HEK293 (cell line): Measurements from ENCODE around the gene TMEM45A.

Experiments used
- CTCF ChIA-PET: fragments of 350-600 bp; formaldehyde crosslinking; extraction: SDS; loops from one replicate; lab custom pipeline; 2021; ENCODE audit warnings: antibody characterized with exemption; lab: Yijun Ruan, JAX
- POLR2A ChIA-PET: fragments of 300-600 bp; formaldehyde crosslinking; extraction: SDS; loops from one replicate; lab custom pipeline; 2020; ENCODE audit warnings: antibody characterized with exemption, inconsistent platforms; lab: Yijun Ruan, JAX
- H3K27ac ChIP-seq: fragments of 200-500 bp; sonication (Bioruptor generic); 2 replicates; pipeline ENCODE4 v1.5.1; 2014; ENCODE audit warnings: low read depth, low read length, control low read depth, inconsistent platforms; ENCODE audit errors: extremely low read depth
- H3K36me3 ChIP-seq, 2 experiments: fragments of 200-500 bp in 1 of 2; sonication (Bioruptor generic) in 1 of 2; 1 replicate in 1 of 2; 2 replicates in 1 of 2; pipeline ENCODE4 v1.5.1; 2014 to 2017; ENCODE audit warnings: inconsistent platforms in 2 of 2, low read length in 2 of 2; ENCODE audit not compliant: control insufficient read depth in 2 of 2, insufficient read depth in 1 of 2
- H3K4me1 ChIP-seq: fragments of 200-500 bp; sonication (Bioruptor generic); 2 replicates; pipeline ENCODE4 v1.5.1; 2014; ENCODE audit warnings: mild to moderate bottlenecking, low read length, inconsistent platforms; ENCODE audit not compliant: control insufficient read depth, insufficient read depth
- H3K4me3 ChIP-seq: 2 replicates; pipeline ENCODE4 v1.5.1; 2011; ENCODE audit warnings: low read depth, mild to moderate bottlenecking, control low read depth, low read length, moderate library complexity
- H3K9me3 ChIP-seq: fragments of 200-500 bp; sonication (Bioruptor generic); 2 replicates; pipeline ENCODE4 v1.5.1; 2014; ENCODE audit warnings: low read depth, low read length, inconsistent platforms; ENCODE audit not compliant: control insufficient read depth, insufficient read depth
- AEBP2 ChIP-seq: fragments of 450-650 bp; formaldehyde crosslinking; IDR thresholded peaks from 2 replicates; pipeline ENCODE4 v1.5.1; 2016; ENCODE audit warnings: missing biosample characterization, missing genetic modification characterization, borderline replicate concordance
- ATF2 ChIP-seq: fragments of 450-650 bp; formaldehyde crosslinking; IDR thresholded peaks from 2 replicates; pipeline ENCODE4 v1.5.1; 2016; ENCODE audit warnings: missing biosample characterization, missing genetic modification characterization, low read depth
- CTCF ChIP-seq: fragments of 450-650 bp; formaldehyde crosslinking; IDR thresholded peaks from 2 replicates; pipeline ENCODE4 v1.5.1; 2016; ENCODE audit warnings: missing biosample characterization, missing genetic modification characterization
- HOXD13 ChIP-seq: sonication (generic); formaldehyde crosslinking; IDR thresholded peaks from 2 replicates; pipeline ENCODE4 v1.8.0; 2022; ENCODE audit warnings: missing genetic modification reagents, borderline replicate concordance
- INSM2 ChIP-seq: fragments of 450-650 bp; formaldehyde crosslinking; IDR thresholded peaks from 2 replicates; pipeline ENCODE4 v1.5.1; 2016; ENCODE audit warnings: missing biosample characterization, missing genetic modification characterization
- KLF9 ChIP-seq: fragments of 450-650 bp; formaldehyde crosslinking; IDR thresholded peaks from 2 replicates; pipeline ENCODE4 v1.5.1; 2016; ENCODE audit warnings: missing biosample characterization, missing genetic modification characterization, low read depth
- MEIS1 ChIP-seq: sonication (generic); formaldehyde crosslinking; IDR thresholded peaks from 2 replicates; pipeline ENCODE4 v1.8.1; 2022; ENCODE audit warnings: missing genetic modification reagents, mild to moderate bottlenecking, borderline replicate concordance
- PRDM4 ChIP-seq: fragments of 450-650 bp; formaldehyde crosslinking; IDR thresholded peaks from 2 replicates; pipeline ENCODE4 v1.5.1; 2017; ENCODE audit warnings: missing biosample characterization, missing genetic modification characterization
- SP2 ChIP-seq: fragments of 450-650 bp; formaldehyde crosslinking; IDR thresholded peaks from 2 replicates; pipeline ENCODE4 v1.5.1; 2016; ENCODE audit warnings: missing biosample characterization, missing genetic modification characterization
- WT1 ChIP-seq: fragments of 450-650 bp; formaldehyde crosslinking; IDR thresholded peaks from 2 replicates; pipeline ENCODE4 v1.5.1; 2016; ENCODE audit warnings: missing biosample characterization, missing genetic modification characterization
- ZBTB8A ChIP-seq: fragments of 450-650 bp; formaldehyde crosslinking; IDR thresholded peaks from 2 replicates; pipeline ENCODE4 v1.5.1; 2016; ENCODE audit warnings: missing biosample characterization, missing genetic modification characterization
- ZNF140 ChIP-seq: fragments of 450-650 bp; formaldehyde crosslinking; IDR thresholded peaks from 2 replicates; pipeline ENCODE4 v1.5.1; 2016; ENCODE audit warnings: missing biosample characterization, missing genetic modification characterization
- ZNF354C ChIP-seq: fragments of 450-650 bp; formaldehyde crosslinking; IDR thresholded peaks from 2 replicates; pipeline ENCODE4 v1.5.1; 2016; ENCODE audit warnings: missing biosample characterization, missing genetic modification characterization, low read depth, borderline replicate concordance
- ZNF416 ChIP-seq: fragments of 450-650 bp; formaldehyde crosslinking; IDR thresholded peaks from 2 replicates; pipeline ENCODE4 v1.5.1; 2016; ENCODE audit warnings: missing biosample characterization, missing genetic modification characterization
- ZNF514 ChIP-seq: fragments of 450-650 bp; formaldehyde crosslinking; IDR thresholded peaks from 2 replicates; pipeline ENCODE4 v1.5.1; 2016; ENCODE audit warnings: missing biosample characterization, missing genetic modification characterization
- ZNF521 ChIP-seq: fragments of 450-650 bp; formaldehyde crosslinking; IDR thresholded peaks from 2 replicates; pipeline ENCODE4 v1.5.1; 2017; ENCODE audit warnings: missing biosample characterization, mild to moderate bottlenecking, missing genetic modification characterization
- ZNF529 ChIP-seq: fragments of 450-650 bp; formaldehyde crosslinking; IDR thresholded peaks from 2 replicates; pipeline ENCODE4 v1.5.1; 2017; ENCODE audit warnings: missing genetic modification characterization, missing biosample characterization; ENCODE audit not compliant: insufficient replicate concordance
- ZNF548 ChIP-seq: fragments of 450-650 bp; formaldehyde crosslinking; IDR thresholded peaks from 2 replicates; pipeline ENCODE4 v1.5.1; 2016; ENCODE audit warnings: missing biosample characterization, missing genetic modification characterization
- ZNF600 ChIP-seq: fragments of 450-650 bp; formaldehyde crosslinking; IDR thresholded peaks from 2 replicates; pipeline ENCODE4 v1.5.1; 2016; ENCODE audit warnings: missing biosample characterization, missing genetic modification characterization
- ZNF654 ChIP-seq: fragments of 450-650 bp; formaldehyde crosslinking; IDR thresholded peaks from 2 replicates; pipeline ENCODE4 v1.5.1; 2016; ENCODE audit warnings: low read depth, missing biosample characterization, missing genetic modification characterization
- ZNF660 ChIP-seq: fragments of 450-650 bp; IDR thresholded peaks from 2 replicates; pipeline ENCODE4 v1.5.1; 2018; ENCODE audit warnings: missing biosample characterization, mild to moderate bottlenecking, missing genetic modification characterization
- ZNF792 ChIP-seq: fragments of 450-650 bp; formaldehyde crosslinking; IDR thresholded peaks from 2 replicates; pipeline ENCODE4 v1.5.1; 2016; ENCODE audit warnings: missing biosample characterization, missing genetic modification characterization
- ZSCAN4 ChIP-seq: fragments of 450-650 bp; formaldehyde crosslinking; IDR thresholded peaks from 2 replicates; pipeline ENCODE4 v1.5.1; 2017; ENCODE audit warnings: missing biosample characterization, missing genetic modification characterization
- TF ChIP-seq, protein P1 (sequence below): fragments of 450-650 bp; formaldehyde crosslinking; IDR thresholded peaks from 2 replicates; pipeline ENCODE4 v1.5.1; 2016; ENCODE audit warnings: missing biosample characterization, missing genetic modification characterization

TMEM45A gene

DNA sequence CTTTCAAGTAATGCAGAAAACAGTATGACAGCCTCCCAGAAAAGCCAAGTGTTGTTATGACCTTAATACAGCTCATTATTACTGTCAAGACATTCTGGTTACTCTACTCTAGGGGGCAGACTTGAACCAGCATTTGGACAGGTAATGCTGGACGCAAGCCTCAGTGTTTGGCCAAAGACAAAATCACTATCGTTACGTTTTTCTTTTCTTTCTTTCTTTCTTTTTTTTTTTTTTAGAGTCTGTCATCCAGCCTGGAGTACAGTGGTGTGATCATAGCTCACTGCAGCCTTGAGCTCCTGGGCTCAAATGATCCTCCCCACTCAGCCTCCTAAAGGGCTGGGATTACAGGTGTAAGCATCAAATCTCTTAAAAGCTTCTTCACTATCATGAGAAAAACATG is 29.4 kb upstream of the TMEM45A start:
- H3K4me1 ChIP-seq = no peaks in the 10 kb centered on the region
- no peaks in the 10 kb centered on the region for H3K9me3 ChIP-seq
- POLR2A ChIA-PET = interaction anchor here (0.7 kb wide), 1 partner anchor 61 kb away, joined by 3 read pairs; no protein-coding TSS in a partner anchor
- H3K4me3 ChIP-seq = no peak overlapping the region
- CTCF ChIA-PET = interaction anchor here (0.6 to 5.5 kb wide), 42 partner anchors 15 to 1918 kb away, joined by 3 to 107 read pairs (median 4); no protein-coding TSS in a partner anchor
- no peak for TF ChIP-seq HOXD13 (CRISPR knock-in tag)
- TF ChIP-seq ZNF654 (tag by site-specific recombination) = peak; percentile 81
- TF ChIP-seq ZNF354C (tag by site-specific recombination) = no peak
- TF ChIP-seq INSM2 (tag by site-specific recombination) = no peak
- peak; percentile 65; the same call in 1 of the 2 replicates for TF ChIP-seq ZNF660
- TF ChIP-seq ZNF600 (tag by site-specific recombination) = peak; percentile 56
- TF ChIP-seq ZNF529 (tag by site-specific recombination) = no peak
- TF ChIP-seq ZNF416 (tag by site-specific recombination) = no peak
- no peak for TF ChIP-seq ZNF140 (tag by site-specific recombination)
- TF ChIP-seq CTCF (tag by site-specific recombination) = 0 out of 2 replicates have a peak, but pooled peaks have one; percentile 41
- TF ChIP-seq ZNF521 (tag by site-specific recombination) = no peak
- TF ChIP-seq ZNF514 (tag by site-specific recombination) = no peak
- H3K27ac ChIP-seq = no peak overlapping the region
- no peaks in the 10 kb centered on the region for H3K36me3 ChIP-seq

- no peaks in the 10 kb centered on the region for H3K9me3 ChIP-seq
- no peaks in the 10 kb centered on the region for H3K4me1 ChIP-seq
- ChIA-PET POLR2A (no interaction called here), CTCF (interaction anchor here (0.6 to 5.5 kb wide), 22 partner anchors 15 to 732 kb away, joined by 3 to 107 read pairs (median 6); no protein-coding TSS in a partner anchor)
- H3K36me3 ChIP-seq = no peaks in the 10 kb centered on the region
- H3K4me3 ChIP-seq = no peak overlapping the region
- H3K27ac ChIP-seq = no peak overlapping the region
- TF ChIP-seq ZNF548 (tag by site-specific recombination) (no peak), MEIS1 (CRISPR knock-in tag) (no peak), ZSCAN4 (tag by site-specific recombination) (no peak), ATF2 (tag by site-specific recombination) (no peak), WT1 (no peak), PRDM4 (tag by site-specific recombination) (no peak), SP2 (tag by site-specific recombination) (no peak), ZNF792 (tag by site-specific recombination) (no peak), ZNF416 (tag by site-specific recombination) (no peak), AEBP2 (tag by site-specific recombination) (no peak), ZBTB8A (tag by site-specific recombination) (no peak), KLF9 (tag by site-specific recombination) (no peak)
- TF ChIP-seq, protein P1, sequence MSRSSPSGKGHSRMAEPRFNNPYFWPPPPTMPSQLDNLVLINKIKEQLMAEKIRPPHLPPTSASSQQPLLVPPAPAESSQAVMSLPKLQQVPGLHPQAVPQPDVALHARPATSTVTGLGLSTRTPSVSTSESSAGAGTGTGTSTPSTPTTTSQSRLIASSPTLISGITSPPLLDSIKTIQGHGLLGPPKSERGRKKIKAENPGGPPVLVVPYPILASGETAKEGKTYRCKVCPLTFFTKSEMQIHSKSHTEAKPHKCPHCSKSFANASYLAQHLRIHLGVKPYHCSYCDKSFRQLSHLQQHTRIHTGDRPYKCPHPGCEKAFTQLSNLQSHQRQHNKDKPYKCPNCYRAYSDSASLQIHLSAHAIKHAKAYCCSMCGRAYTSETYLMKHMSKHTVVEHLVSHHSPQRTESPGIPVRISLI = no peak
Observed at GRCh38 chr3:100463646-100464155, 28.7 kb upstream of the TMEM45A start.
